ENCODE measurements around the gene ING5.

- TF ChIP-seq CTCF (IDR thresholded peaks at IDR 0.05; ENCODE audit: low read length) (no peak), EZH2 (IDR thresholded peaks at IDR 0.05; ENCODE audit: borderline replicate concordance, low read length) (no peak)
Observed at GRCh38 chr2:241724975-241725870, 23.4 kb downstream of the ING5 start.
